Measurements from ENCODE around the gene DYNC2I2. TPM values are rescaled to one million over a fixed set of nuclear protein-coding genes. Genes with fewer than 3 reads are reported as not detected.
"Not testable (repeated sequence)": the region's sequence is repeated elsewhere in the genome, so short reads cannot be mapped to it uniquely, and the experiment has no call there.

The DYNC2I2 gene
- total RNA-seq, 4 donors from 2014 or later, result 71.9 to 103 (median 95.8) TPM

DNA sequence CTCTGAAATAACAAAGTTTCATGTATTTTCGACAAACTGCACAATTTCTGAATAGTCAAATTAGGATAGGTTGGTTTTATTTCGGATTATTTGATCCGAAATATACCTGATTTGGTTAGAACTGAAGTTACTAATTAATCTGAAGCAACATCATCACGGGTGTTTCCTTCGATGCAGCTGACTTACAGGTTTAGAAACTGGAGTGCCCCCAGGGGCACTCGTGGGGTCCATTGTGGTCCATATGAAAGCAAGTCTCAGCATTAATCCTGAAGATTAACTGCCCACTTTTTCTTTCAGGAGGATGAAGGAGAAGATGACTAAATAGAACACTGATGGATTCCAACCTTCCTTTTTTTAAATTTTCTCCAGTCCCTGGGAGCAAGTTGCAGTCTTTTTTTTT, 37.7 kb upstream of the DYNC2I2 start:
- peaks cover 0 to 15% (median 4%) of the 10 kb centered on the region in 4 donors for H3K4me1 ChIP-seq
- H3K36me3 ChIP-seq, result peaks cover 0 to 42% (median 0%) of the 10 kb centered on the region in 3 donors
- H3K27me3 ChIP-seq, result no peaks in the 10 kb centered on the region
- no peaks in the 10 kb centered on the region for H3K9me3 ChIP-seq
- H3K4me3 ChIP-seq, result no peak overlapping the region
- TF ChIP-seq POLR2A (IDR thresholded peaks at IDR 0.05), result no peak
- TF ChIP-seq, protein P1, sequence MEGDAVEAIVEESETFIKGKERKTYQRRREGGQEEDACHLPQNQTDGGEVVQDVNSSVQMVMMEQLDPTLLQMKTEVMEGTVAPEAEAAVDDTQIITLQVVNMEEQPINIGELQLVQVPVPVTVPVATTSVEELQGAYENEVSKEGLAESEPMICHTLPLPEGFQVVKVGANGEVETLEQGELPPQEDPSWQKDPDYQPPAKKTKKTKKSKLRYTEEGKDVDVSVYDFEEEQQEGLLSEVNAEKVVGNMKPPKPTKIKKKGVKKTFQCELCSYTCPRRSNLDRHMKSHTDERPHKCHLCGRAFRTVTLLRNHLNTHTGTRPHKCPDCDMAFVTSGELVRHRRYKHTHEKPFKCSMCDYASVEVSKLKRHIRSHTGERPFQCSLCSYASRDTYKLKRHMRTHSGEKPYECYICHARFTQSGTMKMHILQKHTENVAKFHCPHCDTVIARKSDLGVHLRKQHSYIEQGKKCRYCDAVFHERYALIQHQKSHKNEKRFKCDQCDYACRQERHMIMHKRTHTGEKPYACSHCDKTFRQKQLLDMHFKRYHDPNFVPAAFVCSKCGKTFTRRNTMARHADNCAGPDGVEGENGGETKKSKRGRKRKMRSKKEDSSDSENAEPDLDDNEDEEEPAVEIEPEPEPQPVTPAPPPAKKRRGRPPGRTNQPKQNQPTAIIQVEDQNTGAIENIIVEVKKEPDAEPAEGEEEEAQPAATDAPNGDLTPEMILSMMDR (IDR thresholded peaks at IDR 0.05), result no peak
- DNase-seq, result no peak
- H3K27ac ChIP-seq, result no peak overlapping the region

DNA sequence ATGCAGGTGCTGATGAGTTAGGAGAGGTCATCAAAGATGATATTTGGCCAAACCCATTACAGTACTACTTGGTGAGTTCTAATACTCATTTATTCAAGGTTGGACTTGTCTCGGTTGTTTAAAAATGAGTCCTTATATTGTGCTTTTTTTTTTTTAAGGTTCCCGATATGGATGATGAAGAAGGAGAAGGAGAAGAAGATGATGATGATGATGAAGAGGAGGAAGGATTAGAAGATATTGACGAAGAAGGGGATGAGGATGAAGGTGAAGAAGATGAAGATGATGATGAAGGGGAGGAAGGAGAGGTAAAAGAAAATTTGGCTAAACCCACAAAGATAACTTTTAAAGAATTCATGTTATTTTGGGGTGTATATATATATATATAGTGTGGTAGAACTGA, 37.1 kb upstream of the DYNC2I2 start:
- Histone ChIP-seq H3K4me1 (peaks cover 0 to 15% (median 4%) of the 10 kb centered on the region in 4 donors), H3K36me3 (peaks cover 0 to 42% (median 0%) of the 10 kb centered on the region in 3 donors)
- not testable (repeated sequence) for DNase-seq, H3K4me3 ChIP-seq, H3K9me3 ChIP-seq, H3K27me3 ChIP-seq, H3K27ac ChIP-seq

DNA sequence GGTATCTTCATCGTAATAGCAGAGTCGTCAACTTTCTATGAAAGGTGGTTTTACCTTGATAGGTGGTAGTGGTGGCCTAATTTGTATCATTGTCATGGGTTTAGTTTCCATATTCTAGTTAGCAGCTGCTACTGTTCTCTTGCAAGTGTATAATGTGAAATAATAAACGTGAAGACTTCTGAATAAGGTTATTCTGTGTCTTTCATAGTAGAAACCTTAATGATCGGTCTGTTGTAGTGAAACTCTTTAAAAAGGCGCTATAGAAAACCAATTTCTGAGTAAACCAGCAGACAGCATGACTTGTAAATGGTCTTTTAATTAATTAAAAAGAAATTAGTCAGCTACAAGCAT, 34.0 kb upstream of the DYNC2I2 start:
- peak overlapping the region in 3 of 4 donors; percentile 73 to 82 (median 74) for H3K27ac ChIP-seq
- DNase-seq, result no peak
- TF ChIP-seq, protein P1 (IDR thresholded peaks at IDR 0.05), result no peak
- TF ChIP-seq POLR2A (IDR thresholded peaks at IDR 0.05), result no peak
- H3K36me3 ChIP-seq, result peaks cover 0 to 39% (median 0%) of the 10 kb centered on the region in 3 donors
- peaks cover 0 to 38% (median 14%) of the 10 kb centered on the region in 4 donors for H3K4me1 ChIP-seq
- H3K4me3 ChIP-seq, result peak overlapping the region; percentile 64 to 99 (median 96)
- H3K9me3 ChIP-seq, result no peaks in the 10 kb centered on the region
- H3K27me3 ChIP-seq, result no peaks in the 10 kb centered on the region

DNA sequence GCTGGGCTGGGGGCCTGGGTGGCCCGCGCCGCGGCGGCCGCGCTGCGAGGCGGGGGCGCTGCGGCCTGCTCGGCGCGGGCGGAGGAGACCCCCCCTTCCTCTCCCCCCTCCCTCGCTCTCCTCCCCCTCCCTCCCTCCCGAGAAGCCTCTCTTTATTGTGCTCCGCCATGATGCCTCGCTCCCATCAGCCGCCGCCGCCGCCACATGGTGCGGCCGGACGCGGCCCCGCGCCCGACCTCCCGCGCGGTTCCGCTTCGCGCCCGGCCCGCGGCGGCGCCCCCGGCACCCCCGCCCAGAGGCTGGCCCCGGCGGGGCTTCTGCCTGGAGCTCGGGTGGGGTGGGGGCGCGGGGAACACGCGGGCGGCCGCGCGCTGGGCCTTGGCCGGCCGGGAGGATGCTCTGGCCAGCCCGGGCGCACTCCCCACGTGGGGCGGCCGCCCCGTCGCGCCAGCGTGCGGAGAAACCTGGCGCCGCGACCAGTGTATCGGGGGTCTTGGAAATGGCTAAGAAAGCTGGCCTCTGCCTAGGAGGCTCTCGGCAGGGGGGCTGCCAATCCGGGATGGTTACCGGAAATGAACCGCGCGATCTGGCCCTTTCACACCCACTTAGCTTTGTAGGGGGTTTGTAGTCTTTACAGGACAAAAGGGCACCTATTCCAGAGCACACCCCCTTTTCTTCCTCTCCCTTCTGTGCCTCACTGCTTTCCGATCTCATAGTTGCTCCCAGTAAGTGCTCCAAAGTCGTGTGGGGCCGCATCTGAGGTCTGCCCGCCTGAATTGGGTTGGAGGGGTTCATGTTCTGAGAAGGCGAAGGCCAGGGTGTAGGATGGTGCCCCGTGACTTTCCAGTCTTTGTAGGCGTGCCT, 33.4 kb upstream of the DYNC2I2 start:
- peak in 2 of 3 donors; percentile 54 to 71 for DNase-seq
- TF ChIP-seq, protein P1 (IDR thresholded peaks at IDR 0.05), result no peak
- no peak for TF ChIP-seq POLR2A (IDR thresholded peaks at IDR 0.05)
- Histone ChIP-seq H3K27me3 (no peaks in the 10 kb centered on the region), H3K9me3 (no peaks in the 10 kb centered on the region), H3K4me1 (peaks cover 0 to 44% (median 20%) of the 10 kb centered on the region in 4 donors), H3K27ac (peak overlapping the region; percentile 73 to 97 (median 78)), H3K36me3 (peaks cover 0 to 35% (median 0%) of the 10 kb centered on the region in 3 donors), H3K4me3 (peak overlapping the region; percentile 64 to 99 (median 96))

DNA sequence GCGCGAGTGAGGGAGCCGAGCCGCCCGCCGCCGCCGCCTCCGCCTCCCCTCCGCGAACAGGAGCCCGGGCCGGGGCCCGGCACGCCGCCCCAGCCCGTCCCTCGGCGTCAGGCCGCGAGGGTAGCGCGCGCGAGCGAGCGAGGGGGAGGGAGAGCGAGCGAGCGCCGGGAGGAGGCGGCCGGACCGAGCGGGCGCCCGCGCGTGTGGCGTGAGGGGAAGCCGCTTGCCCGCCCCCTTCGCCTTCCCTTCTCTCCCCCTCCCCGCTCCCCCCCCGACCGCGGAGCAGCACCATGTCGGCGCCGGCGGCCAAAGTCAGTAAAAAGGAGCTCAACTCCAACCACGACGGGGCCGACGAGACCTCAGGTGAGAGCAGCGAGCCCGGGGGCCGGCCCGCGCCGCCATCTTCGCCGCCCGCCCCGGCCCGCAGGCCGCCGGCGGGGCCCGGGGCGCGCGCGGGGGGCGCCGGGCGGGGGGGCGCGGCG, 32.7 kb upstream of the DYNC2I2 start:
- TF ChIP-seq, protein P1 (IDR thresholded peaks at IDR 0.05), result no peak
- peak in 1 of 2 donors; percentile 91 for TF ChIP-seq POLR2A (IDR thresholded peaks at IDR 0.05)
- H3K36me3 ChIP-seq, result peaks cover 0 to 27% (median 0%) of the 10 kb centered on the region in 3 donors
- peaks cover 0 to 50% (median 20%) of the 10 kb centered on the region in 4 donors for H3K4me1 ChIP-seq
- H3K4me3 ChIP-seq, result peak overlapping the region; percentile 95 to 99 (median 96)
- DNase-seq, result peak in 2 of 3 donors; percentile 52 to 77
- no peaks in the 10 kb centered on the region for H3K27me3 ChIP-seq
- H3K27ac ChIP-seq, result peak overlapping the region; percentile 97 to 99 (median 98)
- H3K9me3 ChIP-seq, result no peaks in the 10 kb centered on the region
